ENCODE data around the gene TNFAIP1.

The TNFAIP1 gene

DNA sequence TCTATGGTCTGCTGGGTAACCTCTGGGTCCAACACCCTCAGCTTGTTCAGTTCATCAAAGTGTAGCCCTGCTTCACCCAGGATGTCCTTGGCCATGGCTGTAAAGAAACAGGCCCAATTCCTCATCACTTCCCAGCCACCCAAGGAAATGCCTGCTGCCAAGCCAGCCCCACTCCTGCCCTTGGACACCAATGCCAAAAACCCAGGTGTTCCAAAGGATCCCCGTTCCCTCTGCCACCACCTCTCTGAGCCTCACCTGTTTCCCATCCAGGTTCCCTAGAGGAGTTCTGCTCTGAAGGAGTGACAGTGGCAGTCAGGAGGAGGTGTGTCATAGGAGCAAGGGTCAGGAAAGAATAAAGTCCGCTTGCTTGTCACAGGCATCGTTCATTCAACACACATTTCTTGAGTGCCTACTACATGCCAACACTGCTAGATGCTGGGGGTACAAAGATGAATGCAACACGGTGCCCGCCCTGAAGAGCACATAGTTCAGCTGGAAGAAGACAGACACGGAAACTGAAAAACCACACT is 3.6 kb upstream of the TNFAIP1 start:
- intact Hi-C loops (cut with DNase I; ENCODE audit: low total_unique reads) = loop anchor here (10.0 kb wide), 2 partner anchors 287 to 963 kb away; partner anchors contain the start of genes NLK and NUFIP2
- peaks cover 31 to 53% (median 42%) of the 10 kb centered on the region in 3 donors for H3K36me3 ChIP-seq

DNA sequence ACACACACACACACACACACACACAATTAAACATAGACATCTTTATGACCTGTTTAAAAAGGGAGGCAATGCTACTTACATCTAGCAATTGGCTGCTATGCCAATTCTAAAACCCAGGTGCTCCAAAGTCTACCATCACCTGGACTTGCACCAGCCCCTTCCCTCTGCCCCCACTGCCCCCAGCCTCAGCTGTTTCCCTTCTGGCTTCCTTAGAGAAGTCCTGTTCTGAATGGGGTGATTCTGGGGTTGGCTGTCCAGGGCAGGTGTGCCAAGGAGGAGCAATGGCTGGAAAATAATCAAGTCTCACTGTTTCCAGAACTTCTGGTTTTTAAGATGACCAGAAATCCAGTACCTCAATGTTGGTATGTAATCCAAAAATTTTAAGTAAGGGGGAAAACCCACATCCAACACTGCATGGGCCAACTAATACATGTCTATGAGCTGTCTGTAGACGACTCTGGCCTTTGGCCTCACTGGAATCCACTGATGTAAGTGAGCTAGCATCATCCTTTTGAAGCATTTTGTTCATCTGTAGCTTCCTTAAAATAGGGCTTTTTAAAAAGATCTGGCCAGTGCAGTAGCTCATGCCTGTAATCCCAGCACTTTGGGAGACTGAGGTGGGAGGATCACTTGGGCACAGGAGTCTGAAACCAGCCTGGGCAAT is 2.3 kb upstream of the TNFAIP1 start:
- Histone ChIP-seq H3K27ac (no peak overlapping the region), H3K4me1 (peaks cover 0 to 42% (median 38%) of the 10 kb centered on the region in 4 donors), H3K27me3 (no peaks in the 10 kb centered on the region), H3K9me3 (no peaks in the 10 kb centered on the region), H3K36me3 (peaks cover 20 to 41% (median 33%) of the 10 kb centered on the region in 3 donors), H3K4me3 (no peak overlapping the region)
- TF ChIP-seq, protein P1, sequence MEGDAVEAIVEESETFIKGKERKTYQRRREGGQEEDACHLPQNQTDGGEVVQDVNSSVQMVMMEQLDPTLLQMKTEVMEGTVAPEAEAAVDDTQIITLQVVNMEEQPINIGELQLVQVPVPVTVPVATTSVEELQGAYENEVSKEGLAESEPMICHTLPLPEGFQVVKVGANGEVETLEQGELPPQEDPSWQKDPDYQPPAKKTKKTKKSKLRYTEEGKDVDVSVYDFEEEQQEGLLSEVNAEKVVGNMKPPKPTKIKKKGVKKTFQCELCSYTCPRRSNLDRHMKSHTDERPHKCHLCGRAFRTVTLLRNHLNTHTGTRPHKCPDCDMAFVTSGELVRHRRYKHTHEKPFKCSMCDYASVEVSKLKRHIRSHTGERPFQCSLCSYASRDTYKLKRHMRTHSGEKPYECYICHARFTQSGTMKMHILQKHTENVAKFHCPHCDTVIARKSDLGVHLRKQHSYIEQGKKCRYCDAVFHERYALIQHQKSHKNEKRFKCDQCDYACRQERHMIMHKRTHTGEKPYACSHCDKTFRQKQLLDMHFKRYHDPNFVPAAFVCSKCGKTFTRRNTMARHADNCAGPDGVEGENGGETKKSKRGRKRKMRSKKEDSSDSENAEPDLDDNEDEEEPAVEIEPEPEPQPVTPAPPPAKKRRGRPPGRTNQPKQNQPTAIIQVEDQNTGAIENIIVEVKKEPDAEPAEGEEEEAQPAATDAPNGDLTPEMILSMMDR (IDR thresholded peaks at IDR 0.05) = no peak
- intact Hi-C loops (cut with DNase I; ENCODE audit: low total_unique reads) = loop anchor here (10.0 kb wide), 2 partner anchors 288 to 962 kb away; partner anchors contain the start of genes NLK and NUFIP2
- DNase-seq = no peak

More for the DNA sequence above, 3.6 kb upstream of the TNFAIP1 start:
- peaks cover 0 to 30% (median 25%) of the 10 kb centered on the region in 4 donors for H3K4me1 ChIP-seq
- no peak overlapping the region for H3K4me3 ChIP-seq
- no peak overlapping the region for H3K27ac ChIP-seq
- DNase-seq = no peak
- H3K9me3 ChIP-seq = no peaks in the 10 kb centered on the region
- TF ChIP-seq, protein P1 (IDR thresholded peaks at IDR 0.05) = no peak
- H3K27me3 ChIP-seq = no peaks in the 10 kb centered on the region

DNA sequence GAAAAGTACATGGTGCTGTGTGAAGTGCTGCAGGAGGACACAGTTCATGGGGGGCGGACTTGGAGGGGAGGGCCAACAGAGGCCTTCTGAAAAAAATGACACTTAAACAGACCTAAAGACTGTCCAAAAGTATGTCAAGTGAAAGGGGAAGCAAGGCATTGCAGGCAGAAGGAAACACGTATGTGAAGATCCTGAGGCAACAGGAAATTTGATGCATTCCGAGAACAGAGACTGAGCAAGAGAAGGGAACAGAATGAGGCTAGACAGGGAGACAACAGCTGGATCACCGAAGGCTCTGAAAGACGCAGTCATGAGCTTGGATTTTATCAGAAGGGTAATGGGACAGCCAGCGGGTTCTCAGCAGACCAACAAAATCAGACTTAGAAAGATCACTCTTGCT is 1.4 kb upstream of the TNFAIP1 start:
- Histone ChIP-seq H3K4me1 (peaks cover 0 to 48% (median 41%) of the 10 kb centered on the region in 4 donors), H3K27ac (peak overlapping the region in 1 of 2 donors; percentile 85)

DNA sequence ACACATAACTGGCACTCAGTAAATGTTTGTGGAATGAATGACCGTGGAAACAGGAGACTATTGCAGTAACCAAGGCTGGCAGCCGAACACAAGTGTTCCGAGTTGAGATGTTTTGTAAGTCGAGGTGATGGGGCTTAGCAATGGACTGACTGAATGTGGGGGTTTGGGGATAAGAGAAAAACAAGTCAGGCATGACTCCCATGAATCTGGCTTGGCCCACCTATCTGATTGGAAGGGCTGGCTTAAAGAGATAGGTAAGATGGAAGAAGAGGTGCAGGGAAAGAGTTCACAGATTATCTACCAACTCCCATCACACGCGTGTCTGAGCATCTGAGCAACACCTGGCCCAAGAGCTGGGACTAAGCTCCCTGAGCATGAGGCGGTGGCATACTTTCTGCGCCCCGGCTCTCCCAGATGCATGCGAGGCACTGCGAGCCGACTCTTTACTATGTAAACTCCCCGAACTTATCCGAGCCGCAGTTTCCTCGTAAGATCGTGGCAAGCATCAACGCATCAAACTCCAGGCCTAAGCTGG is 828 bp upstream of the TNFAIP1 start:
- DNase-seq = no peak
- H3K27me3 ChIP-seq = no peaks in the 10 kb centered on the region
- intact Hi-C loops (cut with DNase I; ENCODE audit: low total_unique reads) = loop anchor here (5.0 to 10.0 kb wide), 3 partner anchors 290 to 960 kb away; partner anchors contain the start of genes NLK, NUFIP2 and PHF12

More for the DNA sequence above, 1.4 kb upstream of the TNFAIP1 start:
- no peak for DNase-seq
- Histone ChIP-seq H3K9me3 (no peaks in the 10 kb centered on the region), H3K4me3 (peak overlapping the region; percentile 68 to 89), H3K36me3 (peaks cover 11 to 33% (median 23%) of the 10 kb centered on the region in 3 donors), H3K27me3 (no peaks in the 10 kb centered on the region)
- intact Hi-C loops (cut with DNase I; ENCODE audit: low total_unique reads) = loop anchor here (10.0 kb wide), 2 partner anchors 289 to 961 kb away; partner anchors contain the start of genes NLK and NUFIP2
- TF ChIP-seq, protein P1 (IDR thresholded peaks at IDR 0.05) = no peak

More for the DNA sequence above, 828 bp upstream of the TNFAIP1 start:
- H3K4me3 ChIP-seq = peak overlapping the region; percentile 68 to 89
- peaks cover 10 to 33% (median 18%) of the 10 kb centered on the region in 3 donors for H3K36me3 ChIP-seq
- no peaks in the 10 kb centered on the region for H3K9me3 ChIP-seq
- peaks cover 0 to 48% (median 41%) of the 10 kb centered on the region in 4 donors for H3K4me1 ChIP-seq
- TF ChIP-seq, protein P1 (IDR thresholded peaks at IDR 0.05) = no peak
- H3K27ac ChIP-seq = peak overlapping the region; percentile 85 to 94

Measured in tibial artery (tissue), 4 donors.